Tibial nerve (tissue), 4 donors: ENCODE results near the gene PECR.

ENCODE experiments used
- CTCF ChIP-seq, 5 experiments: fragments of 200-600 bp in 3 of 5; fragments of 450-650 bp in 2 of 5; sonication (generic) in 3 of 5; IDR thresholded peaks; one replicate each; pipeline ENCODE4 v1.5.1; 2016 to 2019; ENCODE audit warnings: antibody characterized with exemption in 5 of 5, mild to moderate bottlenecking in 3 of 5, moderate library complexity in 2 of 5
- EP300 ChIP-seq, 2 donors: sonication (generic); formaldehyde crosslinking; IDR thresholded peaks; one replicate each; pipeline ENCODE4 v1.6.1; 2017; ENCODE audit warnings: antibody characterized with exemption in 2 of 2, mild to moderate bottlenecking in 1 of 2
- POLR2A ChIP-seq, 2 donors: fragments of 450-650 bp; IDR thresholded peaks; one replicate each; pipeline ENCODE4 v1.6.1; 2017; ENCODE audit warnings: antibody characterized with exemption in 2 of 2, mild to moderate bottlenecking in 2 of 2, moderate library complexity in 2 of 2

- TF ChIP-seq CTCF (IDR thresholded peaks at IDR 0.05) (no peak), POLR2A (IDR thresholded peaks at IDR 0.05) (no peak), EP300 (IDR thresholded peaks at IDR 0.05) (no peak)
Measured at GRCh38 chr2:216086207-216086893, 4.7 kb upstream of the PECR start.
